Activated CD8-positive, alpha-beta memory T cell treated with anti-CD3 and anti-CD28 coated beads, Interleukin-2, amount 50 U/mL, for 24 hours (primary cell): Measurements from ENCODE around the gene NR1H3.
"Not testable (repeated sequence)": the region's sequence is repeated elsewhere in the genome, so short reads cannot be mapped to it uniquely, and the experiment has no call there.

Experiments
- DNase-seq: peaks from one replicate; pipeline ENCODE4 v3.0.0-alpha.2; 2020; ENCODE audit errors: extremely low read depth

NR1H3 gene

DNA sequence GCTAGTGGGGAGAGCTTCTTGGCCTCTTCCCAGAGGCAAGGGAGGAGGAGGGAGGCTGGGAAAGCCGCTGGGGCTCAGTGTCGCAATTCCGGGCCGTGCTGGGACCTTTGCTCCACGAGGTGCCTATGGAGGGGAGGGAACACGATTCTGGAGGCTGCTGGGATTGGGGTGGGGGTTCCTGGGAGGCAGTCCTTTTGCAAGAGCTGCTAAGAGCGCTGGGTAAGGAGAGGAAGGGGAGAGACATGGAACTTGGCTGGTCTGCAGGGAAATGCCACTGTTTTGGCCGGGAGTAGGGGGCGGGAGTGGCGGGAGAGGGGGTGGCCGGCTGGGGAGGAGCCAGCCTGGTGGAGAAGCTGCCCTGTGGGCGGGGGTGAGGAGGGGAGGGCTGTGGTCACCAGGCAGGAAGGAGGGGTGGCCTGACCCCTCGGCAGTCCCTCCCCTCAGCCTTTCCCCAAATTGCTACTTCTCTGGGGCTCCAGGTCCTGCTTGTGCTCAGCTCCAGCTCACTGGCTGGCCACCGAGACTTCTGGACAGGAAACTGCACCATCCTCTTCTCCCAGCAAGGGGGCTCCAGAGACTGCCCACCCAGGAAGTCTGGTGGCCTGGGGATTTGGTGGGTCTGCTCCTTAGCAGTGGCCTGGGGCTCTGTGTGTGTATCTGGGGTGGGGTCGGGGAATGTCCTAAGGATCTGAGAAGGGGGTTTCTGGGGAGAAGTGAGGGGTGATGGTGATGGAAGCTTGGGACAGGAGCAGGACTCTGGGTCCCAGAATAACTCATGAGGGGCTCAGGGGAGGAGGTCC lies at the start of gene NR1H3:
Gene NR1H3, plus strand, starts transcription at position 480 of the 800 bp plus-strand sequence. CDS start 1,221 bp downstream, outside the sequence.
- no peak for DNase-seq

DNA sequence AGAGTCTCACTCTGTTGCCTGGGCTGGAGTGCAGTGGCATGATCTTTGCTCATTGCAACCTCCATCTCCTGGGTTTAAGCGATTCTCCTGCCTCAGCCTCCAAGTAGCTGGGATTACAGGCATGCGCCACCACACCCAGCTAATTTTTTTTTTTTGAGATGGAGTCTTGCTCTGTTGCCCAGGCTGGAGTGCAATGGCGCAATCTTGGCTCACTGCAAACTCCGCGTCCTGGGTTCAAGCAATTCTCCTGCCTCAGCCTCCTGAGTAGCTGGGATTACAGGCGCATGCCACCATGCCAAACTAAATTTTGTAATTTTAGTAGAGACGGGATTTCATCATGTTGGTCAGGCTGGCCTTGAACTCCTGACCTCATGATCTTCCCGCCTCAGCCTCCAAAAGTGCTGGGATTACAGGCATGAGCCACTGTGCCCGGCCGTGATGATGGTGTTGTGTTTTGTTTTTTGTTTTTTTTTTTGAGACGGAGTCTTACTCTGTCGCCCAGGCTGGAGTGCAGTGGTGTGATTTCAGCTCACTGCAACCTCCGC lies 49.7 kb upstream of the NR1H3 start:
- DNase-seq: not testable (repeated sequence)

DNA sequence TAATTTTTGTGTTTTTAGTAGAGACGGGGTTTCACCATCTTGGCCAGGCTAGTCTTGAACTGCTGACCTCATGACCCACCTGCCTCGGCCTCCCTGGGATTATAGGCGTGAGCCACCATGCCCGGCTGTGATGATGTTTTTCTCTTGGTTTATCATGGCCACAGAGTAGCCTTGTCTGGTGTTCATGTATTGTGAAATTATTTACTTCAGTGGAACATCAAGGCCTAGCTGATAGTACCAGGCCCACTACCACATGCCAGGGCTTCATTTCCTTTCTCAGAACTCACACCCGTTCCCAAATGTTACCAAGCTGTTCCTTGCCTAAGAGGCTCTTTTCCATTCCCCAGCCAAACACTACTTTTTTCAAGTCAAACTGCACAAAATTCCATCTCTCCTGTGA lies 49.2 kb upstream of the NR1H3 start:
- DNase-seq: no peak

DNA sequence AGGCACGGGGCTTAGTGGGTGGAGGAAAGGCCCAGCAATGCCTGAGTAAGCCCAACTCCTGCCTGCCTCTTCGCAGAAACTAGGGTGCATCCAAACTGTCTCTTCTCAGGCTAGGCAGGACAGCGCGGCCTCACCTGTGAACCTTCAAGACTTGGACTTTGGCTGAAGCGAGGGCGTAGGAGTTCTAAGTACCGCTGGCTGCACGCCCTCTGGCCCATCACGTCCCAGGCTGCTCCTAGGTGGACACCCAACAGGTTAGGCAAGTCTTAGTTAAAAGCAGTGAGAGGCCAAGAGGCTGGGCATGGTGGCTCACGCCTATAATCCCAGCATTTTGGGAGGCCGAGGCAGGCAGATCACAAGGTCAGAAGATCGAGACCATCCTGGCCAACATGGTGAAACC lies 44.9 kb upstream of the NR1H3 start:
- DNase-seq: no peak

DNA sequence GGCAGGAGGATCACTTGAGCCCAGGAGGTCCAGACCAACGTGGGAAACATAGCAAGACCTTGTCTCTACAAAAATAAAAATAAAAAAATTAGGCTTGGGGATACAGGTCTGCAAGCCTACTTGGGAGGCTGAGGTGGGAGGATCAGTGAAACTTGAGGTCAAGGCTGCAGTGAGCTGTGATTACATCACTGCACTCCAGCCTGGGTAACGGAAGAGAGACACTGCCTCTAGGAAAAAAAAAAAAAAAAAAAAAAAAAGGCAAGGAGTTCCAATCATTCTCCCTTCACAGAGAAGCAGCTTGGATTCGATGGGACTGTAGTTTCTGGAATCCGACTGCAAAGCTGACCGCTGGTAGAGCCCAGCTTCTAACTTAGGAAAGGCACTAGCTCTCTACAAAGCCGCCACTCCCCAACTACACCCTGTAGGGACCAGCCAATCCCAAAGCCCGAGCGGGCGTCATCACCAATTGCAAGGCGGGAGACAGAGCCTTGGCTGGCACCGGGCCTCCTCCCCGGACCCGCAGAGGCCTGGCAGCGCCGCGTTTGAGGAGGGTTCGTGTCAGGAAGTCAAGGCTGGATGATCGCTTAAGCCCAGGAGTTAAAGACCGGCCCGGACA lies 43.7 kb upstream of the NR1H3 start:
- DNase-seq: peak; percentile 60

DNA sequence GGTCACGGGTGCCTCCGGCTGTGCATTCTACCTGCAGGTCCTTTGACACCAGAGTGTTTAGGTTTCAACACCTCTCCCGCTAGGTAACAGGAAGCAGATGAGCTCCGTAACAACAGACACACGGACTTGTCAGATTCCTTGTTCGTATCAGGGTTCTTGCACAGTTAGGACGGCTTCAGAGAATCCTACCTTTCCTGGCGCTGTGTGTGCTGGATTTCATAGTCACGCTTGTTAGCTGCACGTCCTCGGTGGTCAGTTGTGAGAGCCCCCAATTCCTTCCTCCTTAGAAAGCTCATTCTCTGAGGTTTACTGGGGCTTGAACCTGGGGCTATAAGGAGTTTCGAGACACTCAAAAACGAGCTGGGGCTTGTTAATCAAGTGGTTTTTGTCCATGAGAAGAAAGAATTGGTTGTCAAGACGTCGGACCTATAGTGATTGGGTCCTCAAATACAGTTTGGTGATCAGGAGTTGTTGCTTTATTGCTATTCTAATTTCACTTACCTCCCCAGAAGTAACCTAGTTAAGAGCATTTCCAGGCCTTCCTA lies 42.4 kb upstream of the NR1H3 start:
- no peak for DNase-seq

DNA sequence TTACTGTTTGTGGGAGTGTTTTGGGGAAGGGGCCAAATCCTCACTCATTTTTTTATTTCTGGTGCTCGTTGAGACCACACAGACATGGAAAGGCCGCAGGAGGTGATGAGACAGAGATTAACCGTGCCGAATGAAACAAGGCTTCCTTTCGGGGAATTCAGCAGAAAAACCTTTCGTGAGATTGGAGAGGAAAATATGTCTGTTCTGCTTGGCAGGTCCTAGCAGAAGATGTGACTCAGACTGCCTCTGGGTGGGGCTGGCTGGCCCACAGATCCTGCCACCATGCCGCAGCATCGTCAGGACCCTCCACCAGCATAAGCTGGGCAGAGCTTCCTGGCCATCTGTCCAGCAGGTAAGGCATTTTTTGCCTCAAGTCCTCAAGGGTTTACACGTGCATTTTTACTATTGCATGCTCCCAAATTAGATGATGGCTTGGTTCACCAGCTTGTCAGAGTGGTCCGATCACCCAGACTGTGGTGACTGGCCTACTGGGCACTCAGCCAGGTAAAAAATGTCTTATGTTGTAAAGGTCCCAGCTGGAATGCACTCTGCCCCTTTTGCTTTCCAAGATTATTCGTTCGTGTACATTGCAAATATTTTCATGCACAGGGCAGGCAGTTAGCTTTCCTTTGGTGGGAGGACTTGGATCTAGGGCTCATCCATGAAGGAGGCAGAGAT lies 41.5 kb upstream of the NR1H3 start:
- peak; percentile 40 for DNase-seq

DNA sequence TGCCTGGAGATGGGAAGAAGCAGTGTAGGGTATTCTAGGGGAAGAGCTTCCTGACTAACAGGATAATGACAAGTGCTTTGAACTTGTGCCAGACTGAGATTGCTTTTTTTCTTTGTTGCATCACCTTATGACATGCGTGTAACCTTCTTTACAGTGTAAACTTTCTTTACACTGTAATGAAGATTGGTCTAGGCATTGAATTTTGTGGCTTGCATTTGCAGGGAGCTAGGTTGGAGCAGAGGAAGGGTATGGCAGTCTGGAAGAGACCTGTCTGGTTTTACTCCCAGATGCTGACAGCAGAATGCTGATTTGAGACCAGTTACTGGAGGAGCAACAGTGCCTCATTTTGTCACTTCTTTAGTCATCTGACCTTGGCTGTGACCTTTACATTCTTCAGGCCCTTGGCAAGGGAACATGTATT lies 37.4 kb upstream of the NR1H3 start:
- DNase-seq: no peak

DNA sequence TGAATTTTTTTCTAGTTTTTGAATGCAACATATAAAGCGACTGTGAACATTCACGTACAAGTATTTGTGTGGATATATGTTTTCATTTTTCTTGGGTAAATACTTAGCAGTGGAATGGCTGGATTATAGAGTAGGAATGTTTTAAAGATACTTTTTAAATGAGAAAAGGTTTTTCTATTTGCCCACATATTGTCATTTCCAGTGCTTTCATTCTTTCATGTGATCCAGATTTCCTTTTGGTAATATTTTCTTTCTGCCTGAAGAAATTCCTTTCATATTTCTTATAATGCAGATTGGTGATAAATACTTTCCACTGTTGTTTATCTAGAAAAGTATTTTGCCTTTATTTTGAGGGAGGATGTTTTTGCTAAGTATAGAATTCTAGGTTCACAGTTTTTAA lies 35.1 kb upstream of the NR1H3 start:
- DNase-seq: no peak

DNA sequence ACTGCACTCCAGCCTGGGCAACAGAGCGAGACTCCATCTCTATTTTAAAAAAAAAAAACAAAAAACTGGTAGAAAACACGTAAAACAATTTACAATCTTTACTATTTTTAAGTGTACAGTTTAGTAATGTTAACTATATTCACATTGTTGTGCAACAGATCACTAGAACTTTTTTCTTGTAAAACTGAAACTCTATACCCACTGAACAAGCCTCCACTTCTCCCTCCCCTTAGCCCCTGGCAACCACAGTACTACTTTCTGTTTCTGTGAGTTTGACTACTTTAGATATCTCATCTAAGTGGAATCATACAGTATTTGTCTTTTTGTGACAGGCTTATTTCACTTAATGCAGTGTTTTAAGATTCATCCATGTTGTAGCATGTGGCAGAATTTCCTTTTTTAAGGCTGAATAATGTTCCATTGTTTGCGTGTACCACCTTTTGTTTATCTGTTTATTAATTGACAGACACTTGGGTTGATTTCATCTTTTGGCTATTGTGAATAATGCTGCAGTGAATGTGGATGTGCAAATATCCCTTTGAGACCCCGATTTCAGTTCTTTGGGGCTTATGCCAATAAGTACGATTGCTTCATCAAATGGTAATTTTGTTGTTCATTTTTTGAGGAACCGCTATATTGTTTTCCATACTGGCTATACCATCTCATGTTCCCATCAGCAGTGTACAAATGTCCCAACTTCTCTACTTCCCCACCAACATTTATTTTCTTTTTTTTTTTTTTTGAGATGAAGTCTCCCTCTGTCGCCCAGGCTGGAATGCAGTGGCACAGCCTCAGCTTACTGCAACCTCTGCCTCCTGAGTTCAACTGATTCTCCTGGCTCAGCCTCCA lies 32.0 kb upstream of the NR1H3 start:
- no peak for DNase-seq

DNA sequence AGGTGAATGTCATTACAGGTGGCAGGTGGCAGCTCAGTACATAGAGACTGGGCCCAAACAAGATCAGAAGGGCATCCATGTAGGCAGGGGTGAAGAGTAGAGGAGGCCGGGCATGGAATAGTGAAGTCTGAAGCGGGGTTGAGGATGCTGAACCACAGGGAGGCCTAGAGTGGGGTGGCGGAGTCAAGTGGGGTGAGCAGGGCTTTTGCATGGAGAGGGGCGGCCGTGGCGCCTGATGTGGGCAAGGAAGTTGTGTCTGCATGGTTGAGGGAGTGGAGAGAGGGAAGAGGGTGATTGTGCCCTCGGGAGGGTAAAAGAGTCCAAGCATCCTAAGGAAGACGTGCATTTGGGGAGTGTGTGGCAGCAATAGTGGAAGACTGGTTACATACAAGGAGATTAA lies 28.6 kb upstream of the NR1H3 start:
- DNase-seq: no peak

DNA sequence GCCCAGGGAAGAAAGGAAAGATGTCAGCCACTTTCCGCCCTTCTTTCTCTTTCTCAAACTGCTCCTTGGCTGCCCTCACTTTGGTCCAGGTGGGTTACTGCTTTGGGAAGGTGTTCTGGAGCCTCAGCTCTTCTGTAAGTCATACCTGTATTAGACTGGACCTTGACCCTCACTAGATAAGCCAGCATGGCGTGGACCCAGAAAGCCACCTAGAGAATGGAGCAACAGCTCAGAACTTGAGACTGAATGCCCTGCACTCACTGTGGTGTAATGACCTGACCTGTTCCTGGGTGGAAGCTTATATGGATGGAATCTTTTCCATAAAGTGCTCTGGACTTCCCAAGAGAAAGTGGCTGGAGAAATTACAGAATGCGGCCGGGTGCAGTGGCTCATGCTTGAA lies 24.7 kb upstream of the NR1H3 start:
- DNase-seq: no peak

DNA sequence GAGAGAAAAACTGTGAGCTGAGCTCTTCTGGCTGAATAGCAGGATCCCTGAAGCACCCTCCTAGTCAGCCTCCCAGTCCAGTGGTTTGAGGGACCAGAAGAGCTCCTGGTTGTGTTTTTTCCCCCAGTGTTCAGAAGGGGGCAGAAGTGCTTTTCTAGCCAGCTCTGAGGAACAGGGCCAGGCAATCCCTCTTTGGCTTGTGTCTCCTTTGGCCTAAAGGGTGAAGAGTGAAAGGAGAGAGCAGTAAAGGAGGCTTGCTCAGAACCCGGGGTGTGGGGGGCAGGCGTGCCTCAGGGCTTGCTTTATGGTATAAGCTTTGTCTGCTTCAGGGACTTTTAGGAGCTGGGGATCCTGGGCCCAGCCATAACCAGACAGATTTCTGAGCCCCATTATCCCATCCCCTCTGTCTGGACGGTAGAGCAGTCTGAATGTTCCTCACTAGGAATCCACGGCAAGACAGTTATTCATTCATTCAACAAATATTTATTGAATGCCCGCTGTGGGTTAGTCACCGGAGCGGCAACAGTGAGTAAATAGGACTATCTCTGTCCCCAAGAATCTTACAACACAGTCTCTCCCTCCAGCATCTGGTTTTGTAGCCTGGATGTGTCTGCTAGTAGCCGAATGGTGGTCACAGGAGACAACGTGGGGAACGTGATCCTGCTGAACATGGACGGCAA lies 23.7 kb upstream of the NR1H3 start:
- no peak for DNase-seq

DNA sequence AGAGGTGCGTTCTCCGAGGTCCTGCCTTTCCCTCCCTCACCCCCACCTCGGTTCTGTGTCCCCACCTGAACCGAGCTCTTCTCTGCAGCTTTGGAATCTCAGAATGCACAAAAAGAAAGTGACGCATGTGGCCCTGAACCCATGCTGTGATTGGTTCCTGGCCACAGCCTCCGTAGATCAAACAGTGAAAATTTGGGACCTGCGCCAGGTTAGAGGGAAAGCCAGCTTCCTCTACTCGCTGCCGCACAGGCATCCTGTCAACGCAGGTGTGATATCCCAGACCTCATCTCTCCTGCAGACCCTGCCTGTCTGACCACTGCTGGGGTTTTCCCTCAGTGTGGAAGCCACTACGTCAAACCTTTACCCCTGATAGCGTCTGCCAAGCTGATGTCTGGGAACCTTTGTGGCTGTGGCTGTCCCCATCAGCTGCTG lies 23.1 kb upstream of the NR1H3 start:
- DNase-seq: no peak

DNA sequence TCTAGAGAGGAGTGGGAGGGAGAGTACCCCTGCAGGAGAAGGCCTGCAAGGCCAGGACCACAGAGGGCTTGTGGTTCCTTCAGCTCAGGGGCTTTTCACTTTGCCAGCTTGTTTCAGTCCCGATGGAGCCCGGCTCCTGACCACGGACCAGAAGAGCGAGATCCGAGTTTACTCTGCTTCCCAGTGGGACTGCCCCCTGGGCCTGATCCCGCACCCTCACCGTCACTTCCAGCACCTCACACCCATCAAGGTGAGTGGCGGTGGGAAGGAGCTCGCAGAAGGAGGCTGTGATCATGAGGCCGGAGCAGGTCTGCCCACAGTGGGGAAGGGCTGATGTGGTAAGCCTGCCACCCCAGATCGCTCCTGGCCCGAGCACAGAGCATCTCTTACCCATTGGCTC lies 22.6 kb upstream of the NR1H3 start:
- no peak for DNase-seq

DNA sequence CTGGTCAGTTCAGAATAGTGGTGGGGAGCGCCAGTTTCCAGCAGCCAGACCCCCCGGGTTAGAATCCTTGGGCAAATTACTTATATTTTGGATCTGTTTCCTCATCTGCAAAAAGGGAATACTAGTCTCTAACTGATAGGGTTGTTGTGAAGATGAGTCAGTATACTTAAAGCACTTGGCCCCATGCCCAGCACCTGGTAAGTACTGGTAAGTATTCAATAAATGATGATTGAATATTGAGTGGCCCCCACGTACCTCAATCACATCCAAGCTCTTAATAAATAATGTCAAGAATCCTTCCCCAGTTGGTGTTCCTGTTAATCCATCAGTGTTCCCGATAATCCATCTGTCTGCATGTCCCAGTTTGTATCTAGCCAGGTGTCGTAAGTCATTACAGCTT lies 21.3 kb upstream of the NR1H3 start:
- DNase-seq: no peak

DNA sequence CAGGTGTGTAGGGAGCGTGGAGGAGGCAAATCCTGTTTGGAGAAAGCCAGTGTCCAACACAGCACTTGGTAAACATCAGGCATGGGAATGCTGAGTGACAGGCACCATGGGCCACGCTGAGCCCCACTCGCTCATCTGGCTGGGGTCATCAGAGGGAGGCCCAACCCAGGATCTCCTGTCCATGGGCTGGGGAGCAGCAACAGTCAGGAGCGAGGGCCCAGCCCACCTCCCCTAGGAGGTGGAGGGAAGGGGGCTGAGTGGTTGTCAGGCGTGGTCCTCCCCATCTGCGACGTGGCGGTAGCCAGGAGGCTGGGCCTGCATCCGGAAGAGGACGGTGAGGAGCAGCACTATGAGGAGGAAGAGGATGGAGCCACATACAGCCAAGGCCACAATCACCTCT lies 17.9 kb upstream of the NR1H3 start:
- DNase-seq: no peak

DNA sequence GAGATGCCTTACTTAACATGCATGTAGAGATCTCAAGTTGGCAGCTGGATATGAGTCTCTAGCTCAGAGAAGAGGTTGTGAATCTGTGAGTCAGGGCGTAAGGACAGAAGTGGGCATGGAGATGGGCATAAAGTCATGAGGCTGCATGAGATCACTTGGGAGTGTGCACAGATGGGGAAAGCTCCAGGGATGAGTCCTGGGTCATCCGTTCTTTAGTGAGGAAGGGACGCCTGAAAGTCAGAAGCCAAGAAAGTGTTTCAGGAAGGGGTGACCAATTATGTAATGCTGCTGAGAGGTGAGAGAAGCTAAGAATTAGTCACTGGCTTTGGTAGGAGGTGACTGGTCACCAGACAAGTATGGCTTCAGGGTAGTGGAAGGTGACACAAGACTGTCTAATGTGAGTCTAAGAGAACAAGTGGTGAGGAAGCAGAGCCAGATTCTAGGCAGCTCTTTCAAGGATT lies 15.9 kb upstream of the NR1H3 start:
- DNase-seq: no peak

DNA sequence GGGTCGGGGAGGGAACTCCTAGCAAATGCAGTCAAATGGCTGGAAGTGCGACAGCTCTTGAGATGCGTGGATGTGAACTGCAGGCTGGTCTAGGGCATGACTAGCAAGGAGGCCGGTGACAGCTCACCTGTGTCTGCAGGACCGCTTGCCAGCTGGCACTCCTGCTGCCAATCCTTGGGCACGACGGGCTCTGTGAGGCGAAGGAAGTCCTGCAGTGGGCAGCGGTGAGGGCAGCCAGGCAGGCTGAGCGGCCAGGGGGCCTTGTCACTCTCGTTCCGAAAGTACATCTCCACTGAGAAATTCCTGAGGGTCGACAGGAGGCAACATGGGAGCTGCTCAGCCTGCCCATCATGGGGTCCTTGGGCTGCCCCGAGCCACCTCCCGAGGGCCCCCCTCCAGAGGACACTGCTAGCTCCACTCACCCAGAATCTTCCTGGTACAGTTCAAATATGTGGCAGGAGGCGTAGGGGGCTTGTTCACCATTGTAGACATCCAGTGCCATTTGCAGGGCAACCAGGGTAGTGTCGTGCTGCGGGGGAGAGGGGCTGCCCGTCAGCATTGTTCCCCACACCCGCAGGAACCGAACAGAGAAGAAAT lies 15.1 kb upstream of the NR1H3 start:
- DNase-seq: no peak

DNA sequence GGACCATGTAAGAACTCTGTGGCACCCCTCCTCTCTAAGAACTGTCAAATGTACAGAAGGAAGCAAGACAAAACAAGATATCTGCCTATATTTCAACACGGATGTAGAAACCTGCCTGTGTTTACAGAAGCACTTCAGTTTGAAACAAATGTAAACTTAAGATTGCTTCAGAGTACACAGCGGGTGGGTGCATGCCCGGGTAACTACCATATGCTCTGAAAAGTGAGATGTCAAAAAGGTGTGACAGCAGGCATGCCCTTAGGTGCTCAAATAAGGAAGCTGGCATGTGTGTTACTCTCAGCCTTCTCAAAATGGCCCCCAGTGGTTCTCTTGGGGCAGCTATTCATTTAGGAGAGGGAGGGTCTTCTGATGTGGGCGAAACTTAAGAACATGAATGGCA lies 14.3 kb upstream of the NR1H3 start:
- DNase-seq: no peak
